Uterus (tissue), 2 donors: ENCODE results near the gene WDR17.

ENCODE experiments used
- POLR2A ChIP-seq, 2 donors: fragments of 450-650 bp; IDR thresholded peaks; one replicate each; pipeline ENCODE4 v1.6.1; 2016; ENCODE audit warnings: antibody characterized with exemption in 2 of 2, mild to moderate bottlenecking in 1 of 2, moderate library complexity in 1 of 2
- TF ChIP-seq, protein P1 (sequence below), 4 experiments: fragments of 200-600 bp in 2 of 4; fragments of 450-650 bp in 2 of 4; sonication (generic) in 2 of 4; IDR thresholded peaks; one replicate each; pipeline ENCODE4 v1.5.1; 2016 to 2019; ENCODE audit warnings: antibody characterized with exemption in 4 of 4, mild to moderate bottlenecking in 2 of 4, moderate library complexity in 1 of 4

DNA sequence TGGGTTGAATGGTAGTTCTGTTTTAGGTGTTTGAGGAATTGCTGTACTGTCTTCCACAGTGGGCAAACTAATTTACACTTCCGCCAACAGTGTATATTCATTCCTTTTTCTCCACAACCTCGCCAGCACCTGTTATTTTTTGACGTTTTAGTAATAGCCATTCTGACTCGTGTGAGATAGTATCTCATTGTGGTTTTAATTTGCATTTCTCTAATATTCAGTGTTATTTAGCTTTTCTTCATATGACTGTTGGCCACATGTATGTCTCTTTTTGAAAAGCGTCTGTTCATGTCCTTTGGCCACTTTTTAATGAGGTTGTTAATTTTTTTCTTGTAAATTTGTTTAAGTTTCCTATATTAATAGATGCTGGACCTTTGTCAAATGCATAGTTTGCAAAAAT lies 26.9 kb upstream of the WDR17 start:
- TF ChIP-seq, protein P1, sequence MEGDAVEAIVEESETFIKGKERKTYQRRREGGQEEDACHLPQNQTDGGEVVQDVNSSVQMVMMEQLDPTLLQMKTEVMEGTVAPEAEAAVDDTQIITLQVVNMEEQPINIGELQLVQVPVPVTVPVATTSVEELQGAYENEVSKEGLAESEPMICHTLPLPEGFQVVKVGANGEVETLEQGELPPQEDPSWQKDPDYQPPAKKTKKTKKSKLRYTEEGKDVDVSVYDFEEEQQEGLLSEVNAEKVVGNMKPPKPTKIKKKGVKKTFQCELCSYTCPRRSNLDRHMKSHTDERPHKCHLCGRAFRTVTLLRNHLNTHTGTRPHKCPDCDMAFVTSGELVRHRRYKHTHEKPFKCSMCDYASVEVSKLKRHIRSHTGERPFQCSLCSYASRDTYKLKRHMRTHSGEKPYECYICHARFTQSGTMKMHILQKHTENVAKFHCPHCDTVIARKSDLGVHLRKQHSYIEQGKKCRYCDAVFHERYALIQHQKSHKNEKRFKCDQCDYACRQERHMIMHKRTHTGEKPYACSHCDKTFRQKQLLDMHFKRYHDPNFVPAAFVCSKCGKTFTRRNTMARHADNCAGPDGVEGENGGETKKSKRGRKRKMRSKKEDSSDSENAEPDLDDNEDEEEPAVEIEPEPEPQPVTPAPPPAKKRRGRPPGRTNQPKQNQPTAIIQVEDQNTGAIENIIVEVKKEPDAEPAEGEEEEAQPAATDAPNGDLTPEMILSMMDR (IDR thresholded peaks at IDR 0.05) = no peak
- TF ChIP-seq POLR2A (IDR thresholded peaks at IDR 0.05) = no peak
